Activated naive CD8-positive, alpha-beta T cell treated with anti-CD3 and anti-CD28 coated beads, Interleukin-2, amount 10 ng/mL, durations not matched to agents 7 days and 5 days (primary cell): ENCODE data around the gene LRRC75B. TPM values are rescaled to one million over a fixed set of nuclear protein-coding genes. Genes with fewer than 3 reads are reported as not detected.
"Not testable (repeated sequence)": the region's sequence is repeated elsewhere in the genome, so short reads cannot be mapped to it uniquely, and the experiment has no call there.

Source experiments
- ATAC-seq: fragments of 150-1000 bp; cut with Tn5 transposase; one replicate; pipeline ENCODE4 v1.10.0; 2021; ENCODE audit warnings: low read depth, moderate library complexity
- POLR2A ChIA-PET: fragments of 350-600 bp; sonication (Branson Sonifier 250); formaldehyde crosslinking; loops from one replicate; lab custom pipeline; 2021; ENCODE audit warnings: antibody characterized with exemption; lab: Charles Lee
- DNase-seq: peaks from one replicate; pipeline ENCODE4 v3.0.0; 2021
- H3K27ac Mint-ChIP-seq: one replicate; pipeline ENCODE4 v1.8.0; 2022; ENCODE audit warnings: mild to moderate bottlenecking, mixed read lengths
- H3K27me3 Mint-ChIP-seq: one replicate; pipeline ENCODE4 v1.8.0; 2022; ENCODE audit warnings: mild to moderate bottlenecking, moderate library complexity, mixed read lengths
- H3K36me3 Mint-ChIP-seq: one replicate; pipeline ENCODE4 v1.8.0; 2021; ENCODE audit warnings: mild to moderate bottlenecking, mixed read lengths
- H3K4me1 Mint-ChIP-seq: one replicate; pipeline ENCODE4 v1.8.0; 2021; ENCODE audit warnings: mixed read lengths
- H3K4me3 Mint-ChIP-seq: one replicate; pipeline ENCODE4 v1.8.0; 2022; ENCODE audit warnings: mild to moderate bottlenecking, moderate library complexity, mixed read lengths
- H3K9me3 Mint-ChIP-seq: one replicate; pipeline ENCODE4 v1.8.0; 2021; ENCODE audit warnings: mixed read lengths
- total RNA-seq, 2 experiments: library from RNA; stranded (reverse); gene quantifications; one replicate each; pipeline ENCODE4 v1.2.3, GENCODE V29; 2021

The LRRC75B gene
- total RNA-seq, 2 experiments from 2014 or later, result 2.2 to 3.2 TPM

- not testable (repeated sequence) for H3K4me3 Mint-ChIP-seq, DNase-seq, ATAC-seq, H3K27me3 Mint-ChIP-seq, H3K9me3 Mint-ChIP-seq, H3K36me3 Mint-ChIP-seq, H3K27ac Mint-ChIP-seq
- H3K4me1 Mint-ChIP-seq, result peaks cover 14% of the 10 kb centered on the region
- POLR2A ChIA-PET, result interaction anchor here (0.7 kb wide), 1 partner anchor 436 kb away, joined by 3 read pairs; no protein-coding TSS in a partner anchor
These were observed 4.2 kb upstream of the LRRC75B start for GRCh38 chr22:24597076-24597475.

- ATAC-seq, result no peak
- Mint-ChIP-seq H3K36me3 (no peaks in the 10 kb centered on the region), H3K4me3 (no peak overlapping the region), H3K4me1 (peaks cover 10% of the 10 kb centered on the region), H3K9me3 (no peaks in the 10 kb centered on the region), H3K27me3 (peaks cover 6% of the 10 kb centered on the region), H3K27ac (no peak overlapping the region)
- POLR2A ChIA-PET, result no interaction called here
- peak; percentile 15 for DNase-seq
These were observed 3.0 kb upstream of the LRRC75B start for GRCh38 chr22:24595863-24596262.

GRCh38 chr22:24595228-24595627 lies 2.4 kb upstream of the LRRC75B start:
- DNase-seq (no peak), ATAC-seq (no peak)
- H3K4me3 Mint-ChIP-seq, result no peak overlapping the region
- H3K36me3 Mint-ChIP-seq, result peaks cover 1% of the 10 kb centered on the region
- peaks cover 6% of the 10 kb centered on the region for H3K27me3 Mint-ChIP-seq
- peaks cover 10% of the 10 kb centered on the region for H3K4me1 Mint-ChIP-seq
- no peaks in the 10 kb centered on the region for H3K9me3 Mint-ChIP-seq
- POLR2A ChIA-PET, result interaction anchor here (2.3 kb wide), 1 partner anchor 40 kb away, joined by 5 read pairs; the partner anchor contains the start of genes GUCD1 and SNRPD3
- no peak overlapping the region for H3K27ac Mint-ChIP-seq

GRCh38 chr22:24594569-24595120 lies 1.8 kb upstream of the LRRC75B start:
- no peak overlapping the region for H3K27ac Mint-ChIP-seq
- H3K4me1 Mint-ChIP-seq, result peaks cover 10% of the 10 kb centered on the region
- ATAC-seq (no peak), DNase-seq (no peak)
- no peaks in the 10 kb centered on the region for H3K9me3 Mint-ChIP-seq
- POLR2A ChIA-PET, result interaction anchor here (2.3 kb wide), 1 partner anchor 39 kb away, joined by 5 read pairs; the partner anchor contains the start of genes GUCD1 and SNRPD3
- H3K27me3 Mint-ChIP-seq, result peaks cover 6% of the 10 kb centered on the region
- no peak overlapping the region for H3K4me3 Mint-ChIP-seq
- peaks cover 1% of the 10 kb centered on the region for H3K36me3 Mint-ChIP-seq

GRCh38 chr22:24593836-24594568 lies 1.1 kb upstream of the LRRC75B start:
- Mint-ChIP-seq H3K27ac (no peak overlapping the region), H3K36me3 (peaks cover 1% of the 10 kb centered on the region), H3K4me1 (peaks cover 10% of the 10 kb centered on the region), H3K9me3 (no peaks in the 10 kb centered on the region), H3K27me3 (peaks cover 6% of the 10 kb centered on the region), H3K4me3 (no peak overlapping the region)
- DNase-seq (peak; percentile 24), ATAC-seq (no peak)
- POLR2A ChIA-PET, result interaction anchor here (2.3 kb wide), 1 partner anchor 38 kb away, joined by 5 read pairs; the partner anchor contains the start of genes GUCD1 and SNRPD3

GRCh38 chr22:24593559-24593835 lies 624 bp upstream of the LRRC75B start:
- Mint-ChIP-seq H3K4me3 (peak overlapping the region; percentile 59), H3K4me1 (peaks cover 10% of the 10 kb centered on the region)
- peak; percentile 14 for DNase-seq
- H3K27me3 Mint-ChIP-seq, H3K27ac Mint-ChIP-seq, H3K9me3 Mint-ChIP-seq, ATAC-seq, H3K36me3 Mint-ChIP-seq: not testable (repeated sequence)
- POLR2A ChIA-PET, result interaction anchor here (2.3 kb wide), 1 partner anchor 38 kb away, joined by 5 read pairs; the partner anchor contains the start of genes GUCD1 and SNRPD3

- POLR2A ChIA-PET, result no interaction called here
- Mint-ChIP-seq H3K4me1 (peaks cover 7% of the 10 kb centered on the region), H3K4me3 (peak overlapping the region; percentile 87), H3K27ac (peak overlapping the region; percentile 69), H3K36me3 (peaks cover 1% of the 10 kb centered on the region), H3K9me3 (no peaks in the 10 kb centered on the region), H3K27me3 (peaks cover 6% of the 10 kb centered on the region)
- DNase-seq, result no peak
- no peak for ATAC-seq
These were observed 619 bp downstream of the LRRC75B start for GRCh38 chr22:24592058-24592850.

GRCh38 chr22:24591286-24591830 lies 1.5 kb downstream of the LRRC75B start:
- no peaks in the 10 kb centered on the region for H3K9me3 Mint-ChIP-seq
- no peak overlapping the region for H3K27ac Mint-ChIP-seq
- peaks cover 1% of the 10 kb centered on the region for H3K36me3 Mint-ChIP-seq
- POLR2A ChIA-PET, result no interaction called here
- ATAC-seq (no peak), DNase-seq (no peak)
- peaks cover 4% of the 10 kb centered on the region for H3K4me1 Mint-ChIP-seq
- H3K27me3 Mint-ChIP-seq, result peaks cover 6% of the 10 kb centered on the region
- H3K4me3 Mint-ChIP-seq, result no peak overlapping the region

GRCh38 chr22:24590596-24591173 lies 2.2 kb downstream of the LRRC75B start:
- H3K36me3 Mint-ChIP-seq, result peaks cover 1% of the 10 kb centered on the region
- ATAC-seq (no peak), DNase-seq (no peak)
- H3K9me3 Mint-ChIP-seq, result no peaks in the 10 kb centered on the region
- POLR2A ChIA-PET, result no interaction called here
- H3K4me1 Mint-ChIP-seq, result peaks cover 4% of the 10 kb centered on the region
- peaks cover 6% of the 10 kb centered on the region for H3K27me3 Mint-ChIP-seq
- H3K27ac Mint-ChIP-seq, result no peak overlapping the region
- no peak overlapping the region for H3K4me3 Mint-ChIP-seq

GRCh38 chr22:24589518-24590030 lies 3.3 kb downstream of the LRRC75B start:
- POLR2A ChIA-PET, result no interaction called here
- Mint-ChIP-seq H3K9me3 (no peaks in the 10 kb centered on the region), H3K4me3 (no peak overlapping the region), H3K4me1 (peaks cover 4% of the 10 kb centered on the region), H3K27me3 (peaks cover 6% of the 10 kb centered on the region), H3K36me3 (peaks cover 1% of the 10 kb centered on the region), H3K27ac (no peak overlapping the region)
- ATAC-seq (no peak), DNase-seq (no peak)

GRCh38 chr22:24588757-24589481 lies 4.0 kb downstream of the LRRC75B start:
- Mint-ChIP-seq H3K27ac (no peak overlapping the region), H3K4me3 (no peak overlapping the region), H3K27me3 (peaks cover 6% of the 10 kb centered on the region), H3K9me3 (no peaks in the 10 kb centered on the region), H3K4me1 (peaks cover 6% of the 10 kb centered on the region), H3K36me3 (peaks cover 1% of the 10 kb centered on the region)
- POLR2A ChIA-PET, result interaction anchor here (1.2 kb wide), 1 partner anchor 34 kb away, joined by 4 read pairs; the partner anchor contains the start of gene GUCD1
- ATAC-seq (no peak), DNase-seq (no peak)

- Mint-ChIP-seq H3K9me3 (no peaks in the 10 kb centered on the region), H3K27ac (no peak overlapping the region), H3K4me3 (no peak overlapping the region), H3K27me3 (peaks cover 6% of the 10 kb centered on the region), H3K36me3 (peaks cover 1% of the 10 kb centered on the region), H3K4me1 (peaks cover 7% of the 10 kb centered on the region)
- POLR2A ChIA-PET, result interaction anchor here (1.2 kb wide), 1 partner anchor 33 kb away, joined by 4 read pairs; the partner anchor contains the start of gene GUCD1
- ATAC-seq (no peak), DNase-seq (no peak)
These were observed 4.5 kb downstream of the LRRC75B start for GRCh38 chr22:24588381-24588756.
